PC-3 (cell line): ENCODE results near the gene APBB2. TPM values are rescaled to one million over a fixed set of nuclear protein-coding genes. Genes with fewer than 3 reads are reported as not detected.

Experiments used
- ATAC-seq: fragments of 200-7000 bp; cut with Tn5 transposase; 2 replicates; pipeline ENCODE4 v1.9.1; 2020; ENCODE audit warnings: mild to moderate bottlenecking, moderate library complexity
- BruUV-seq: library from RNA; stranded (reverse); fragments of 400-500 nt; replicated peaks from 2 replicates; lab custom pipeline; 2021; lab: Mats Ljungman, UMichigan
- CTCF ChIA-PET: fragments of 300-600 bp; sonication (Branson Sonifier 250); formaldehyde crosslinking; loops from one replicate; lab custom pipeline; 2022; ENCODE audit warnings: antibody characterized with exemption; lab: Charles Lee
- POLR2A ChIA-PET: fragments of 300-600 bp; sonication (Branson Sonifier 250); formaldehyde crosslinking; loops from one replicate; lab custom pipeline; 2022; ENCODE audit warnings: antibody characterized with exemption; ENCODE audit not compliant: unreplicated experiment; lab: Charles Lee
- DNase-seq: peaks from one replicate; pipeline ENCODE4 v3.0.0-alpha.2; 2015
- H2AFZ ChIP-seq: fragments of 300-600 bp; sonication (generic); 2 replicates; pipeline ENCODE4 v1.6.0; 2016; ENCODE audit warnings: antibody characterized with exemption, low read length
- H3F3A ChIP-seq: fragments of 300-600 bp; sonication (generic); one replicate; pipeline ENCODE4 v1.6.0; 2017; ENCODE audit warnings: antibody characterized with exemption, low read length, control low read depth, mild to moderate bottlenecking; ENCODE audit not compliant: unreplicated experiment
- H3K27ac ChIP-seq: fragments of 300-600 bp; sonication (generic); 2 replicates; pipeline ENCODE4 v1.5.1; 2016; ENCODE audit warnings: mild to moderate bottlenecking, low read length
- H3K27me3 ChIP-seq: fragments of 300-600 bp; sonication (generic); 2 replicates; pipeline ENCODE4 v1.6.1; 2016; ENCODE audit warnings: low read length, mixed read lengths
- H3K36me3 ChIP-seq: fragments of 300-600 bp; sonication (generic); 2 replicates; pipeline ENCODE4 v1.6.1; 2016; ENCODE audit warnings: low read depth, mixed run types, low read length, mixed read lengths
- H3K4me1 ChIP-seq: fragments of 300-600 bp; sonication (generic); 2 replicates; pipeline ENCODE4 v1.5.1; 2016; ENCODE audit warnings: low read length; ENCODE audit not compliant: insufficient read depth
- H3K4me2 ChIP-seq: fragments of 300-600 bp; sonication (generic); 2 replicates; pipeline ENCODE4 v1.6.0; 2016; ENCODE audit warnings: low read length
- H3K4me3 ChIP-seq: fragments of 300-600 bp; sonication (generic); 2 replicates; pipeline ENCODE4 v1.5.1; 2016; ENCODE audit warnings: mild to moderate bottlenecking, low read length, mixed read lengths
- H3K79me2 ChIP-seq: fragments of 300-600 bp; sonication (generic); 2 replicates; pipeline ENCODE4 v1.6.1; 2017; ENCODE audit warnings: low read length, mixed read lengths
- H3K9ac ChIP-seq: fragments of 300-600 bp; sonication (generic); 2 replicates; pipeline ENCODE4 v1.6.0; 2016; ENCODE audit warnings: mild to moderate bottlenecking, low read length
- H3K9me2 ChIP-seq: fragments of 300-600 bp; sonication (generic); replicated peaks from 2 replicates; pipeline ENCODE4 v1.6.1; 2016; ENCODE audit warnings: mixed run types, low read length, mixed read lengths
- H3K9me3 ChIP-seq: fragments of 300-600 bp; sonication (generic); 2 replicates; pipeline ENCODE4 v1.6.1; 2016; ENCODE audit warnings: low read length, mixed read lengths
- H4K20me1 ChIP-seq: fragments of 300-600 bp; sonication (generic); 2 replicates; pipeline ENCODE4 v1.6.1; 2016; ENCODE audit warnings: low read length, mixed read lengths
- EZH2 ChIP-seq: fragments of 300-600 bp; sonication (generic); IDR thresholded peaks from one replicate; pipeline ENCODE4 v1.6.1; 2017; ENCODE audit warnings: antibody characterized with exemption, mild to moderate bottlenecking, low read length; ENCODE audit not compliant: unreplicated experiment
- EZH2phosphoT487 ChIP-seq: fragments of 300-600 bp; sonication (generic); IDR thresholded peaks from 2 replicates; pipeline ENCODE4 v1.6.1; 2018; ENCODE audit warnings: mild to moderate bottlenecking, antibody characterized with exemption, low read length, borderline replicate concordance
- intact Hi-C: fragments of 100-400 bp; cut with micrococcal nuclease; formaldehyde crosslinking; loops from 2 replicates; pipeline ENCODE4 v1.9.0; 2023
- total RNA-seq: library from RNA; depleted of rRNA; stranded (reverse); fragments of >200 nt; gene quantifications from 2 replicates; pipeline ENCODE4 v1.2.3, GENCODE V29; 2014
- TF ChIP-seq, protein P1 (sequence below): fragments of 300-600 bp; sonication (generic); conservative IDR thresholded peaks from 2 replicates; pipeline ENCODE4 v1.5.1; 2017; ENCODE audit warnings: antibody characterized with exemption, low read depth, mild to moderate bottlenecking, low read length

Gene APBB2
- total RNA-seq, 1 experiment from 2014 or later, result 24.7 TPM

DNA sequence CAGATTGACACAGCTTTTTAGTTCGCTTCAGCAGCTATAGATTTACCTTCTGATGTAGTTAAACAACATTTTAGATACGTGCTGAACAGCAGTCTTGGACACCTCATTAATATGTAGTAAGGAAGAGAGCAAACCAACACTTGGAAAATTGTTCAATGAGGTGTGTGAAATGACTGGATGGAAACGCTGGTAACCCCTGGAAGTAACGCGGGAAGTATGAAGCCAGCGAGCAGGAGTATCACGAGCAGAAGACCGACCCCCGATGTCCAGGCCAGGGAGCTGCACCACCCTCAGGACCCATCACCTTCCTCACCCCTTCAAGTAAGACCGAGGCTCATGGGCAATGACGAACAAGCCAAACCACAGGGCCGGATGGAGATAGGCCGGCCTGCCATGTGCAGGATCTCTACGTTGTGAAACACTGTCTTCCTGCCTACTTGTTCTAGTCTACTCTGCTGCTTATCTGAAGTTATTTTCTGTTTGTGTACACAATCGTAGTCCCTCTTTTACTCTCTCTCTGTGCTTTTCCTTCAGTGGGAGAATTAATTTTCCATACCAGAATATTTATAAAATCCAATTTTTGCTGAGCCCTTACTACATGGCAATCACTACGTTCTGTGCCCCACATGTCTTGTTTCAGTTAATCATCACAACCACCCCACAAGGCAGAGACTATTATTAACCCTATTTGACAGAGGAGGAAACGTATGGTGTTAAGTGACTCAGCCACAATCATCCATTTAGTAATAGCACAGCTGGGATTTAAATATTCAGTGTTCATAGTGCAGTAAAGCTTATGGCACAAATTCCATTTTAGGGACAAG is 221.7 kb downstream of the APBB2 start:
- Histone ChIP-seq H3K9ac (no peak overlapping the region), H3K9me3 (no peaks in the 10 kb centered on the region), H4K20me1 (no peaks in the 10 kb centered on the region), H3K4me1 (peaks cover 64% of the 10 kb centered on the region), H3F3A (peaks cover 4% of the 10 kb centered on the region), H3K4me2 (no peak overlapping the region), H3K79me2 (peaks cover 16% of the 10 kb centered on the region), H3K4me3 (no peak overlapping the region), H3K36me3 (peaks cover 6% of the 10 kb centered on the region; the same call in 1 of the 2 replicates), H3K27ac (peak overlapping the region; percentile 25), H3K27me3 (no peaks in the 10 kb centered on the region), H2AFZ (no peak overlapping the region), H3K9me2 (no peaks in the 10 kb centered on the region)
- no TSS peak for BruUV-seq
- ChIA-PET POLR2A (no interaction called here), CTCF (no interaction called here)
- ATAC-seq, result no peak
- TF ChIP-seq EZH2phosphoT487 (no peak), EZH2 (no peak)
- TF ChIP-seq, protein P1, sequence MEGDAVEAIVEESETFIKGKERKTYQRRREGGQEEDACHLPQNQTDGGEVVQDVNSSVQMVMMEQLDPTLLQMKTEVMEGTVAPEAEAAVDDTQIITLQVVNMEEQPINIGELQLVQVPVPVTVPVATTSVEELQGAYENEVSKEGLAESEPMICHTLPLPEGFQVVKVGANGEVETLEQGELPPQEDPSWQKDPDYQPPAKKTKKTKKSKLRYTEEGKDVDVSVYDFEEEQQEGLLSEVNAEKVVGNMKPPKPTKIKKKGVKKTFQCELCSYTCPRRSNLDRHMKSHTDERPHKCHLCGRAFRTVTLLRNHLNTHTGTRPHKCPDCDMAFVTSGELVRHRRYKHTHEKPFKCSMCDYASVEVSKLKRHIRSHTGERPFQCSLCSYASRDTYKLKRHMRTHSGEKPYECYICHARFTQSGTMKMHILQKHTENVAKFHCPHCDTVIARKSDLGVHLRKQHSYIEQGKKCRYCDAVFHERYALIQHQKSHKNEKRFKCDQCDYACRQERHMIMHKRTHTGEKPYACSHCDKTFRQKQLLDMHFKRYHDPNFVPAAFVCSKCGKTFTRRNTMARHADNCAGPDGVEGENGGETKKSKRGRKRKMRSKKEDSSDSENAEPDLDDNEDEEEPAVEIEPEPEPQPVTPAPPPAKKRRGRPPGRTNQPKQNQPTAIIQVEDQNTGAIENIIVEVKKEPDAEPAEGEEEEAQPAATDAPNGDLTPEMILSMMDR, result no peak
- intact Hi-C loops, result loop anchor here (5.0 to 10.0 kb wide), 2 partner anchors 220 to 1662 kb away; partner anchors contain the start of genes APBB2 and ATP8A1
- peak; percentile 38 for DNase-seq

DNA sequence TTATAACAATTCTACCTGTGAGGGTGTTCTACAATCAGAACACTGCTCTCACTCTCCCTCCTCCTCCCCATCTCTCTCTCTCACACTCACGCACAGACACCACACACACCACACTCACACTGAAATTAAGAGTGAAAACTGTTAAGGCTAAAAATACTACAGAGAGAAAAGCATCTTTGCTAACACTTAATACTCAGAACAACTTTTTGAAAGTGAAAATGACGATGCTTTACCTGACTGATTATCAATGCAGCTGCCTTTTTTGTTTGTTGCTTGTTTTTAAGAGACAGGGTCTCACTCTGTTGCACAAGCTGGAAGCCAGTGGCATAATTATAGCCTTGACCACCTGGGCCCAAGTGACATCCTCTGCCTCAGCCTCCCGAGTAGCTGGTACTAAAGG is 222.4 kb downstream of the APBB2 start:
- Histone ChIP-seq H3K79me2 (peaks cover 10% of the 10 kb centered on the region; the same call in 1 of the 2 replicates), H3K4me1 (peaks cover 64% of the 10 kb centered on the region), H3F3A (peaks cover 4% of the 10 kb centered on the region), H2AFZ (no peak overlapping the region), H3K4me3 (no peak overlapping the region), H3K36me3 (no peaks in the 10 kb centered on the region; the same call in 1 of the 2 replicates), H3K27me3 (no peaks in the 10 kb centered on the region), H3K9me2 (no peaks in the 10 kb centered on the region), H3K9ac (peak overlapping the region; percentile 39; the same call in 1 of the 2 replicates), H4K20me1 (no peaks in the 10 kb centered on the region), H3K9me3 (no peaks in the 10 kb centered on the region), H3K4me2 (peak overlapping the region; percentile 69), H3K27ac (peak overlapping the region; percentile 95)
- CTCF ChIA-PET, result no interaction called here
- ATAC-seq, result no peak
- no peak for DNase-seq
- BruUV-seq, result no TSS peak
- POLR2A ChIA-PET, result no interaction called here
- TF ChIP-seq, protein P1, result no peak
- TF ChIP-seq EZH2phosphoT487 (no peak), EZH2 (no peak)
- intact Hi-C loops, result loop anchor here (5.0 to 10.0 kb wide), 2 partner anchors 220 to 1663 kb away; partner anchors contain the start of genes APBB2 and ATP8A1
